Smooth muscle cell (in vitro differentiated cells): ENCODE data around the gene LDLRAD4. TPM values are rescaled to one million over a fixed set of nuclear protein-coding genes. Genes with fewer than 3 reads are reported as not detected.
A peak's percentile ranks its signal among the peaks of the same experiment; 100 is the strongest.

Source experiments
- DNase-seq: peaks from one replicate; lab custom pipeline; 2025; ENCODE audit not compliant: unreplicated experiment; lab: John Stamatoyannopoulos, UW
- H2AFZ ChIP-seq: fragments of 200-600 bp; sonication (generic); 2 replicates; pipeline ENCODE4 v1.6.0; 2016; ENCODE audit warnings: antibody characterized with exemption, low read depth, mild to moderate bottlenecking
- H3F3A ChIP-seq: fragments of 200-600 bp; sonication (generic); 2 replicates; pipeline ENCODE4 v1.6.0; 2017; ENCODE audit warnings: antibody characterized with exemption, low read depth
- H3K27ac ChIP-seq: fragments of 200-600 bp; sonication (generic); 2 replicates; pipeline ENCODE4 v1.5.1; 2016; ENCODE audit warnings: low read depth, mild to moderate bottlenecking
- H3K27me3 ChIP-seq: fragments of 200-600 bp; sonication (generic); 2 replicates; pipeline ENCODE4 v1.6.1; 2016; ENCODE audit warnings: low read depth, mild to moderate bottlenecking
- H3K36me3 ChIP-seq: fragments of 200-600 bp; sonication (generic); 2 replicates; pipeline ENCODE4 v1.5.1; 2016; ENCODE audit warnings: low read depth
- H3K4me1 ChIP-seq: fragments of 200-600 bp; sonication (generic); 2 replicates; pipeline ENCODE4 v1.5.1; 2016; ENCODE audit warnings: low read depth
- H3K4me2 ChIP-seq: fragments of 200-600 bp; sonication (generic); 2 replicates; pipeline ENCODE4 v1.6.0; 2016; ENCODE audit warnings: mild to moderate bottlenecking
- H3K4me3 ChIP-seq: fragments of 200-600 bp; sonication (generic); 2 replicates; pipeline ENCODE4 v1.5.1; 2016; ENCODE audit warnings: mild to moderate bottlenecking
- H3K79me2 ChIP-seq: fragments of 200-600 bp; sonication (generic); 2 replicates; pipeline ENCODE4 v1.6.0; 2016; ENCODE audit warnings: low read depth, mild to moderate bottlenecking
- H3K9ac ChIP-seq: fragments of 200-600 bp; sonication (generic); 2 replicates; pipeline ENCODE4 v1.6.0; 2016; ENCODE audit warnings: low read depth
- H3K9me3 ChIP-seq: fragments of 200-600 bp; sonication (generic); replicated peaks from 2 replicates; pipeline ENCODE4 v1.5.1; 2016; ENCODE audit warnings: low read depth
- H4K20me1 ChIP-seq: fragments of 200-600 bp; sonication (generic); 2 replicates; pipeline ENCODE4 v1.6.0; 2016; ENCODE audit warnings: low read depth
- WGBS: methylation state at CpG from one replicate; pipeline ENCODE4 v1.1.7; 2016; ENCODE audit warnings: low lambda C conversion rate; 5-methylcytosine and 5-hydroxymethylcytosine counted together
- polyA plus RNA-seq: library from polyadenylated mRNA; unstranded; fragments of >200 nt; fragmentation: Nextera tagmentation; extraction: Ambion mirVana; gene quantifications from 2 replicates; pipeline ENCODE4 v1.2.1, GENCODE V29; 2016
- total RNA-seq: library from RNA; depleted of rRNA; stranded (reverse); fragments of >200 nt; gene quantifications from 2 replicates; pipeline ENCODE4 v1.2.3, GENCODE V29; 2014
- TF ChIP-seq, protein P1 (sequence below): fragments of 200-600 bp; sonication (generic); IDR thresholded peaks from 2 replicates; pipeline ENCODE4 v1.5.1; 2017; ENCODE audit warnings: borderline replicate concordance, mild to moderate bottlenecking, antibody characterized with exemption; ENCODE audit not compliant: insufficient read depth, poor library complexity, severe bottlenecking

LDLRAD4 gene
- total and polyA plus RNA-seq, 2 experiments from 2014 or later = 36.2 to 48.3 TPM

- Histone ChIP-seq H3K4me2 (peak overlapping the region; percentile 81), H3K27me3 (no peaks in the 10 kb centered on the region), H3K9ac (peak overlapping the region; percentile 96), H3K36me3 (no peaks in the 10 kb centered on the region), H3K9me3 (no peaks in the 10 kb centered on the region), H3K4me3 (peak overlapping the region; percentile 30), H3K79me2 (no peaks in the 10 kb centered on the region), H4K20me1 (no peaks in the 10 kb centered on the region), H3K27ac (peak overlapping the region; percentile 98), H3K4me1 (peaks cover 29% of the 10 kb centered on the region), H2AFZ (no peak overlapping the region), H3F3A (peaks cover 17% of the 10 kb centered on the region)
- WGBS = 11% methylated on average over 23 of the region's 23 CpGs
- DNase-seq = peak; percentile 18
- TF ChIP-seq, protein P1, sequence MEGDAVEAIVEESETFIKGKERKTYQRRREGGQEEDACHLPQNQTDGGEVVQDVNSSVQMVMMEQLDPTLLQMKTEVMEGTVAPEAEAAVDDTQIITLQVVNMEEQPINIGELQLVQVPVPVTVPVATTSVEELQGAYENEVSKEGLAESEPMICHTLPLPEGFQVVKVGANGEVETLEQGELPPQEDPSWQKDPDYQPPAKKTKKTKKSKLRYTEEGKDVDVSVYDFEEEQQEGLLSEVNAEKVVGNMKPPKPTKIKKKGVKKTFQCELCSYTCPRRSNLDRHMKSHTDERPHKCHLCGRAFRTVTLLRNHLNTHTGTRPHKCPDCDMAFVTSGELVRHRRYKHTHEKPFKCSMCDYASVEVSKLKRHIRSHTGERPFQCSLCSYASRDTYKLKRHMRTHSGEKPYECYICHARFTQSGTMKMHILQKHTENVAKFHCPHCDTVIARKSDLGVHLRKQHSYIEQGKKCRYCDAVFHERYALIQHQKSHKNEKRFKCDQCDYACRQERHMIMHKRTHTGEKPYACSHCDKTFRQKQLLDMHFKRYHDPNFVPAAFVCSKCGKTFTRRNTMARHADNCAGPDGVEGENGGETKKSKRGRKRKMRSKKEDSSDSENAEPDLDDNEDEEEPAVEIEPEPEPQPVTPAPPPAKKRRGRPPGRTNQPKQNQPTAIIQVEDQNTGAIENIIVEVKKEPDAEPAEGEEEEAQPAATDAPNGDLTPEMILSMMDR = no peak
Measured at GRCh38 chr18:13500227-13500865, 281.8 kb downstream of the LDLRAD4 start.

DNA sequence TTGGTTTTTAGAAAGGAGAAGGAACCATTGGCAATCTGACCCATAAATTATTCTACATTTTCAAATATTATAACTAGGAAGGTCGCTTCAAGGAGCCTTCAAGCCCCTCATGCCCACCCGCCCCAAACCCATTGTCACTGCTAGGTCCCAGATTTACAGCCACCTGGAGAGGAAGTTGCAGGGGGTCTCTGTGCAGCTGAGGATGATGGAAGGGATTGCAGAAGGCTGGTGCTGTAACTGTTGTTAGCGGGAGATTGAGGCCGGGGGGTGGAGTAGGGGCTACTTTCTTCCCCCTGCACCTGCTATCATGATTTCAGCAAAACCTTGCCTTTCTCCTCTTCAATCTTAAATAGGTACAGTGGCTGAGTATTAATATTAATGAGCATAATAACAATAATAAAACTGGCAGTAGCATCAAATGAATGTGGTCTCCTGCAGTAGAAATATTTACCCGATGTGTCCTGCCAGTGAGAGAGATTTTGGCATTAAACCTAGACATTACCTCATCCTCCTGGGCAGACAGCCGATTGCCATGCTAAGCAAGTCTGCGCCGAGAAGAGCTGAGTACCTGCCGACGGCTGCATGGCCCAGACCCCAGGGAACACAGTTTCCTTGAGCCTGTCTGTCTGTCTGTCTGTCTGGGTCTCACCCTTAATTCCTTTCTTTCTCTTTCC is 282.4 kb downstream of the LDLRAD4 start:
- Histone ChIP-seq H3K27me3 (no peaks in the 10 kb centered on the region), H4K20me1 (no peaks in the 10 kb centered on the region), H3K79me2 (no peaks in the 10 kb centered on the region), H3K4me3 (no peak overlapping the region), H3K9ac (peak overlapping the region; percentile 96), H3K36me3 (no peaks in the 10 kb centered on the region), H2AFZ (no peak overlapping the region), H3K4me1 (peaks cover 22% of the 10 kb centered on the region), H3K4me2 (peak overlapping the region; percentile 81), H3F3A (peaks cover 13% of the 10 kb centered on the region), H3K9me3 (no peaks in the 10 kb centered on the region), H3K27ac (peak overlapping the region; percentile 98)
- TF ChIP-seq, protein P1 = no peak
- WGBS = 53% methylated on average over 10 of the region's 10 CpGs
- DNase-seq = no peak

DNA sequence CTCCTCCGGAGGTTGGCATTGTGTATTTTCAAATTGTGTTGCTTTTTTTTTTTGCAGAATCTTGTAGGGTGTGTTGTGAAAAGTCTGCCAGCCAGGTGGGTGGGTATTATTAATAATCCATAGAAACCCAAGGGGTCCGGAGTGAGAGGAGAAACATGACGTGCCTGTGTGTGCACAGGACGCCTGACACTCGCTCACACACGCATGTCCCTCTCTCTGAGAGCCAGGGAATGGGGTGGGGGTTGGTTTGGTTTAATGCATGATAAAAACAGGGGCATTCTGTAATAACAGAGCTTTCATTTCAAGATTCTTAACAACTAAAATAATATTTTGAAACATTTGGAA is 283.0 kb downstream of the LDLRAD4 start:
- Histone ChIP-seq H3K27ac (peak overlapping the region; percentile 98), H3K4me2 (peak overlapping the region; percentile 81), H3K9ac (peak overlapping the region; percentile 96)

More for the DNA sequence above, 283.0 kb downstream of the LDLRAD4 start:
- Histone ChIP-seq H3K27me3 (no peaks in the 10 kb centered on the region), H4K20me1 (no peaks in the 10 kb centered on the region), H3K4me1 (peaks cover 17% of the 10 kb centered on the region), H3F3A (peaks cover 8% of the 10 kb centered on the region), H3K4me3 (no peak overlapping the region), H3K36me3 (no peaks in the 10 kb centered on the region), H3K9me3 (no peaks in the 10 kb centered on the region), H2AFZ (no peak overlapping the region), H3K79me2 (no peaks in the 10 kb centered on the region)
- 78% methylated on average over 6 of the region's 6 CpGs for WGBS
- no peak for DNase-seq
- TF ChIP-seq, protein P1 = no peak
